Choroid plexus epithelial cell (primary cell): ENCODE measurements around the gene MRPL3.
A peak's percentile ranks its signal among the peaks of the same experiment; 100 is the strongest.

Experiments
- DNase-seq: peaks from one replicate; pipeline ENCODE4 v3.0.0-alpha.2; 2010; ENCODE audit warnings: low read depth
- H3K4me3 ChIP-seq: 2 replicates; pipeline ENCODE4 v1.5.1; 2011; ENCODE audit warnings: low read depth, mild to moderate bottlenecking, control low read depth, low read length, moderate library complexity
- TF ChIP-seq, protein P1 (sequence below): conservative IDR thresholded peaks from 2 replicates; pipeline ENCODE4 v1.5.1; 2011; ENCODE audit warnings: low read depth, mild to moderate bottlenecking, control low read depth, inconsistent platforms, low read length, moderate library complexity

The MRPL3 gene

DNA sequence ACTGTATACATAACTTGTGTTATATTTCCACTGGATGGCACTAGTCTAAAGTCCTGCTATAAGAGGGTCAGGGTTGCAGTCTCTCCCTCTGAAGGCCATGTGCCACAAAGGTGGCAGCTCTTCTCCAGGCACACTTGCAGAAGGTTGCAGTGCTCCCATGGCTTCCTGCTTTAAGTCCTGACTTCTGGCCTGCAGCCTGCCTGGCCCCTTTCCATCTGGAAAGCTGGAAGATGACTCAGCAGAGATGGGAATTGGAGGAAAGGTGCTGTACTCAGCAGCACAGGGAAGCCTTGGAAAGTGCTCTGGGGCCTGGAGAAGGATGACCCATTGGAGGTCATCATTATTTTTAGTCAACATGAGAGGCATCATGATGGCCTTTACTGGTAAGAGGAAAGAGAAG lies 40.9 kb upstream of the MRPL3 start:
- no peak overlapping the region for H3K4me3 ChIP-seq
- peak; percentile 65 for DNase-seq
- TF ChIP-seq, protein P1, sequence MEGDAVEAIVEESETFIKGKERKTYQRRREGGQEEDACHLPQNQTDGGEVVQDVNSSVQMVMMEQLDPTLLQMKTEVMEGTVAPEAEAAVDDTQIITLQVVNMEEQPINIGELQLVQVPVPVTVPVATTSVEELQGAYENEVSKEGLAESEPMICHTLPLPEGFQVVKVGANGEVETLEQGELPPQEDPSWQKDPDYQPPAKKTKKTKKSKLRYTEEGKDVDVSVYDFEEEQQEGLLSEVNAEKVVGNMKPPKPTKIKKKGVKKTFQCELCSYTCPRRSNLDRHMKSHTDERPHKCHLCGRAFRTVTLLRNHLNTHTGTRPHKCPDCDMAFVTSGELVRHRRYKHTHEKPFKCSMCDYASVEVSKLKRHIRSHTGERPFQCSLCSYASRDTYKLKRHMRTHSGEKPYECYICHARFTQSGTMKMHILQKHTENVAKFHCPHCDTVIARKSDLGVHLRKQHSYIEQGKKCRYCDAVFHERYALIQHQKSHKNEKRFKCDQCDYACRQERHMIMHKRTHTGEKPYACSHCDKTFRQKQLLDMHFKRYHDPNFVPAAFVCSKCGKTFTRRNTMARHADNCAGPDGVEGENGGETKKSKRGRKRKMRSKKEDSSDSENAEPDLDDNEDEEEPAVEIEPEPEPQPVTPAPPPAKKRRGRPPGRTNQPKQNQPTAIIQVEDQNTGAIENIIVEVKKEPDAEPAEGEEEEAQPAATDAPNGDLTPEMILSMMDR = peak; percentile 14

DNA sequence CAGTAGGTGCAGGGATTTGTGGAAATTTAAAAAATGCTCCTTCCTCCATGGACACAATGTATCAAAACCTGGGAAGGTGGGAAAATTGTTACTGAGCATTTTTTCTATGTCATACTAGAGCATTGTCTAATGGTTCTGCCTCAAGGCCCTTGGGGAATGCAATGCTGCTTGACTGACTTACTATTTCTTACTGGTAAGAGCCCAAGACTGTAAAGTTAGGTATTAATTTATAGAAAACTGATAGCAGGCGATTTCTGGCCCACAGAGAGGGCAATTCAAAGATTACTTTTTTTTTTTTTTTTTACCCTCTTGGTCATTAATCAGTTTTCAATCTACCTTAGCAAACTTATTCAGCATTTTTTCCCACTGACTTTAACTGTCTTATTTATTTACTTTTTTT lies 38.5 kb upstream of the MRPL3 start:
- H3K4me3 ChIP-seq = no peak overlapping the region
- TF ChIP-seq, protein P1 = no peak
- no peak for DNase-seq

DNA sequence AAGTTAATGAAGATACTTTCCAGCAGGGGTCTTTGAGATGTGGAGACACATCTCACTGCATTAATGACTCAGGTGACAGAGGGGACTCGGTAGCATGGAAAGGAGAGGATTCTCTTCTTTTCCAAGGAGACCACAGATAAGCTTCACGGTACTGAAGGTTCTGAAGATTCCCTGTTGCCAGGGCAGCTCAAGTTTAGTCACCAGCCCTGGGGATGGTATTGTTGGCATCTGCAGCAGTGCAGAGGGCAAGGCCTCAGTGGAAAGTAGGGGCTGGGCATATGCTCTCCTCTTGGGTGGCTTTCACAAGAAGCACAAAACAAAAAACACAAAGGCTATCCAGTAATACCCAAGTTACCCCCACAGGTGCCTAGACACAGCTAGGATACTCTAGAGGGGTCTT lies 38.0 kb upstream of the MRPL3 start:
- no peak for DNase-seq
- no peak overlapping the region for H3K4me3 ChIP-seq
- TF ChIP-seq, protein P1 = no peak

DNA sequence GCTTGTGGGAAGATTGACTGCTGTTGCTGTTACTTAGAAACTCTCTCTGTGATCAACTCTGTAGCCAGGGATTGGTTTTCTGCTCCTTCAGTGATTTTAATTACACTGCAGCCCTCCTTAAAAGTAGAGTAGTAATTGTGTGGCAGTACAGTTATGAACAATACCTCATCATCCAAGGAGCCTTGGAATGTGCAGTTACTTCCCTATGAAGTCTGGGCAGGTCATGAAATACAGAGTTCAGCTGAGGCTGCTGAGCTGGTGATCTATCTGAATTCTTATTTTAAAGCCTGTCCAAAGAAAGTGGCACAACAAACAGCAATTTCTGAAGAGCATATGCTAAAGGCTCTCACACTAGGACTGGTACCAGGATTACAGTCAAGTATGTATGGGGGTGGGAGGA lies 37.4 kb upstream of the MRPL3 start:
- no peak overlapping the region for H3K4me3 ChIP-seq
- TF ChIP-seq, protein P1 = no peak
- peak; percentile 4 for DNase-seq

DNA sequence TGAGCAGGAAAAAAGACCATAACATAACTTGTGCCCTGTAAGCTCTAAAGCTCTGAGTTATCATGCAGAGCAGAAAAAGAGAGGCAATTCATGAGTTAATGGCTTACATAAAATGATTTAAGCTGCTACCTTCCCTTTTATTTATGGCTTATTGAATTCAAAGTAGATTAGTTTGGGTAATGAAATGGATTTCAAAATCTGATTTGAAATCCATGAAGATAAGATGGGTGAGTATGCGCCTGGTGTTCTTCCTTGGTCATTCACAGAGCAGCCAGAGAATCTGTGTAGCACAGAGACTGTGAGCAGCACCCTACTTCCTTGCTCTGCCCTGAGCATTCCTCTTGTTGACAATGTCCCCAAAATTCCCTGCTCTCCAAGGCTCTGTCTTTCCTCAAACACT lies 36.2 kb upstream of the MRPL3 start:
- H3K4me3 ChIP-seq = no peak overlapping the region
- DNase-seq = no peak
- TF ChIP-seq, protein P1 = no peak

DNA sequence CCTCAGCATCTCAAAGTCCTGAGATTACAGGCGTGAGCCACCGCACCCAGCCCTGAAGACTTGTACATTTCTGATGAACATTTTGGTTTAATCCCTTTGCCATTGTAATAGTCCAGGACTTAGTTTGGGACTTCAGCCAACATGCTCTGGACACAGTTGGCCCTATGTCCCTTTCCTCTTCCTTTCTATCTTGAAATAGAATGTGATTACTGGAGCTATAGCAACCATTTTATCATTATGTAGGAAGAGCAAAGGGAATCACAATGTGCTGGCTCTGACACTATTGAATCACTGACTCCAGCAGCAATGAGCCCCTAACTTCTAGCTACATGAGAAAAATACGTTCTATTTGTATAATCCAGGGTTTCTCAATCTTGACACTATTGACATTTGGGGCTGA lies 34.8 kb upstream of the MRPL3 start:
- no peak for DNase-seq
- H3K4me3 ChIP-seq = no peak overlapping the region
- TF ChIP-seq, protein P1 = no peak

DNA sequence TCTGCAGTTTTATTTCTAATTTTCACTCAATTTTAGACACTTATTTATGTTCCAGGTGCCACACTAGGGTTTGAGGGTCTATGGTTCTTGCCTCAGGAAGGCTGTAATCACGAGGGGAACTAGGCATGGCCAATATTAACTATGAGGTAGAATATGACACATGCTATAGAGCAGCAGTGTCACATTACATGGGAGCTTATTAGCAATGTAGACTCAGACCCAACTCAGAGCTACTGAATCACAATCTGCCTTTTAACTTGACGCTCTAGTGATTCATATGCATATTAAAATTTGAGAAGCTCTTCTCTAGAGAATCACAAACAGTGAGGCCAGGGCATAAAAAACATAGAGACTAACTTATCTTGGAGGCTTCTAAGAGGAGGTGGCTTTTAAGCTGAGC lies 32.8 kb upstream of the MRPL3 start:
- DNase-seq = peak; percentile 5
- H3K4me3 ChIP-seq = no peak overlapping the region
- TF ChIP-seq, protein P1 = no peak
